Limb (tissue), 2 donors: ENCODE data around the gene FGF14.
"Not testable (repeated sequence)": the region's sequence is repeated elsewhere in the genome, so short reads cannot be mapped to it uniquely, and the experiment has no call there.

Experiments
- DNase-seq, 2 donors: peaks; one replicate each; pipeline ENCODE4 v3.0.0-alpha.2; 2016; ENCODE audit errors: extremely low spot score in 2 of 2

FGF14 gene

DNA sequence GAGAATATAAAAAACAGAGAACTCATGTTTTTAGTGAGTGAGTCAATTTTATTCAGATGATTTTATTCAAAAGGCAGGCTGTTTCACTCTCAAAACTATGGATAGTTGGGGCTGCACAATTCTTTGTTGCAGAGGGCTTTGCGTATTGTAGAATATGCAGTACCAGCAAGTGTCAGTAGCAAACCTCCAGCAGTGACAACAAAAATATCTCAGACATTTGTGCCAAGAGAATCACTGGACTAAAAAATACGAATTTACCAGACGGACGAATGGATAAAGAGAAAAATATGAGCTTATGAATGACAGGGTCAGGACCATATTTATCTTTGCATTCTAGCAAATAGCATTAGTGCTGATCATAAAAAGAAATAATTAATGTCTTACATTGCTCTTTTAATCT lies 359.1 kb downstream of the FGF14 start:
- DNase-seq, result no peak

GRCh38 chr13:102041544-102041943 lies 360.3 kb downstream of the FGF14 start:
- no peak for DNase-seq

DNA sequence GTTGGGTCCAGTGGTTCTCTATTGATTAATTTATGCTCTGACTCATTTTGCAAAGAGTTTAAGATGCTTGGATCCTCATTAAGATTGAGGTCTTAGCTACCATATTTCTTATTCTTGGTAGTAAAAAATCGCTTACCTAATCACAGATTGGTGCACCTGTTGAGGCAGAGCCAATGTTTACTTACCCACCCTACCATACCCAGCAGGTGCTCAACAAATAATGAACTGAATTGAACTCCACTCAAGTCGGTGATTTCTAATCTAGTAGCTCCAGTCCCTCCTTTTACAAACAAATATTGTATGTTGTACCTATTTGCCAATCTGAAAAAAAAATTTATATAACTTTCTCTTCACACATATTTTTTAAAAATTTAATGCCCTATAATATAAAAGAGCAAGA lies 361.0 kb downstream of the FGF14 start:
- DNase-seq, result no peak

GRCh38 chr13:102039264-102039663 lies 362.6 kb downstream of the FGF14 start:
- no peak for DNase-seq

DNA sequence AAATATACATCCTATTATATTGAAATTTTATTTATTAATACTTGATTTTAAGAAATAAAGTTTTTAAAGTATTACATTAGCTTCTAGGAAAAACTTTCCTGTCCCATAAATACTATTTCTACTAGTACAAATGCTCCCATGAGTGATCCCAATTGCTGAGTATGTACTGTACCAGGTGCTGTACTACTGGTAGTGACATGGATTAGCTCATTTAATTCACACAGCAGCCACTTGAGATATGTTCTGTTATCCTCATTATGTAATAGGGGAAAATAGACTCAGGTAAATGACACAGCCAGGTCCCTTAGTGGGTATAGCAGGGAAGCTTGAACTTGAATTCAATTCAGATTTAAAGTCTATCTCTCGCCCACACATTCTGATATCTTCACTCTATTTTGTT lies 363.1 kb downstream of the FGF14 start:
- no peak for DNase-seq

DNA sequence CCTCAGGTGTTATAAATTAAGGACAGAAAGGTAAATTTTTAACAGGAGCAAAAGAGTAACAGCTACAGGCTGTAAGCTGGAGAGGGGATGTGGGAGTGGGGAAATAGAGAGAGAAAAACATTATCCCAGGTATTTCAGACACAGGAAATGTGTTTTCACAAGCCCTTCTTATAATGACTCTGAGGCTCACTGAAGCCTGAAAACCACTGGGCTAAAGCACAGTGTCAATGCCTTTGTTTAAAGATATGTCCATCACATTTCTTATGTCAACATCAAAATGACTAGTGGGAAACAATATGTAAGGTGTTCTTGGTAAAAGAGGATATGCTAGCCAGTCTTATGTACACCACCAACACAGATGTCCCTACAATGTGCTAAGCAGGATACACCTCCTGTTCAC lies 365.9 kb downstream of the FGF14 start:
- no peak for DNase-seq

- DNase-seq, result no peak
These were observed 368.0 kb downstream of the FGF14 start for GRCh38 chr13:102033857-102034331.

GRCh38 chr13:102033386-102033785 lies 368.5 kb downstream of the FGF14 start:
- DNase-seq, result no peak

DNA sequence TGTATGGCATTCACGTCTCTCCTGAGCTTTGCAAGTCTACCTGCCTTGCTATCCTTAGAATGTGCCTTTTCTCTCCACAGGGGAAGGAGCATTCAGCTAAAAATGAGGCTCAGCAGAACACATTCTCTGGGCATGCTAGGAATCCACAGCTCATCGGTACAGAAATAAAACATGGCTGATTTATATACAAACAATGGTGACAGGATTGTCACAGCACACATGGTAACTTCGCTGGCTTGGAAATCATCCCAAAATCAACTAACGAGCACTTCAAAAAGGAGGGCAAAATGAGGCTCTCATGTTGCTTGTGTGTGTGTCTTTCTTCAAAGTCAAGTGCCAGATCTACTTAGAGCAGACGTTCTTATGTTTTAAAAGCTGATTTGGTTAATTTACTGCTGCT lies 373.0 kb downstream of the FGF14 start:
- DNase-seq, result no peak

- no peak for DNase-seq
These were observed 373.6 kb downstream of the FGF14 start for GRCh38 chr13:102028206-102028605.

GRCh38 chr13:102021777-102022176 lies 380.1 kb downstream of the FGF14 start:
- no peak for DNase-seq

DNA sequence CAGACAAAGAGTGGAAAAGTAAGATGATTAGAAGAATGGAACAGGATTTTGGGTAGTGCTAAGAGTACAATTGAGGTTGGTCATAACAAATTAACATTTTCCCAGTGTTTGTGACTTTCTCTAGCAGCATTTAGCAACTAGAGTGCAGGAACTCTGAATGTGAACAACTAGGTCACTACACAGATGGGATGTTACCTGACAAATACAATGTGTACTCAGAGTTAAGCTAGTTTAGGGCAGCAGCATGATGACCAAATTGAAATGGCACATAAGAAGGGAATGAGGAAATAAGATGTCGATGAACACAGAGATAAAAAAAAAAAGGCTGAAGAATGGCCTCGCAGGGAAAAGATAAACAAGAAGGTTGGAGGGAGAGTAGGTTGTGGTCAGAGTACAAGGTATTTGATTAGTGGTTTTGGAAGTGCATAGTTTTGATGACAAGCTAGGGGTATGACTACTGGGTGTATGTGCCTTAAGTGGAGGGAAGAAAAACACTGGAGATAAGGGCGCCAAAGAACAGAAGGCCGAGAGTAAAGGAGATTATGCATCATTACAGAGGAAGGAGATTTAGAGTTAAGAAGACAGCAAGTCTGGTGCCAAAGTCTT lies 381.1 kb downstream of the FGF14 start:
- no peak for DNase-seq

GRCh38 chr13:102018716-102019115 lies 383.1 kb downstream of the FGF14 start:
- DNase-seq, result no peak

- no peak for DNase-seq
These were observed 384.6 kb downstream of the FGF14 start for GRCh38 chr13:102017248-102017647.

- DNase-seq, result no peak
These were observed 389.3 kb downstream of the FGF14 start for GRCh38 chr13:102012299-102013293.

DNA sequence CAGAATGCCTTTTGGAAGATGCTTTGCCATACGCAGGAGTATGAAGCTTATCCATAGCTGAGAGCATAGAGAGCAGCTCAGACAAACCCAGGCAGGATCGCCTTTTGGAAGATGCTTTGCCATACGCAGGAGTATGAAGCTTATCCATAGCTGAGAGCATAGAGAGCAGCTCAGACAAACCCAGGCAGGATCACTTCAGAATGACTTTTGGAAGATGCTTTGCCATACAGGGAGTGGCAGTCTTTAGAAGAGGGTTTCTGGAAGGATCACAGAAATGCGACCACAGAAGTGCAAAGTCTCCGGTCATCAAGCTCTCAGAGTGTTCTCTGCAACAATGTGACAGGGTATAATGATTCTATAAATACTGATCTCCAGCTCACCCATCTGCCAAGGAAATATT lies 390.4 kb downstream of the FGF14 start:
- DNase-seq, result not testable (repeated sequence)

DNA sequence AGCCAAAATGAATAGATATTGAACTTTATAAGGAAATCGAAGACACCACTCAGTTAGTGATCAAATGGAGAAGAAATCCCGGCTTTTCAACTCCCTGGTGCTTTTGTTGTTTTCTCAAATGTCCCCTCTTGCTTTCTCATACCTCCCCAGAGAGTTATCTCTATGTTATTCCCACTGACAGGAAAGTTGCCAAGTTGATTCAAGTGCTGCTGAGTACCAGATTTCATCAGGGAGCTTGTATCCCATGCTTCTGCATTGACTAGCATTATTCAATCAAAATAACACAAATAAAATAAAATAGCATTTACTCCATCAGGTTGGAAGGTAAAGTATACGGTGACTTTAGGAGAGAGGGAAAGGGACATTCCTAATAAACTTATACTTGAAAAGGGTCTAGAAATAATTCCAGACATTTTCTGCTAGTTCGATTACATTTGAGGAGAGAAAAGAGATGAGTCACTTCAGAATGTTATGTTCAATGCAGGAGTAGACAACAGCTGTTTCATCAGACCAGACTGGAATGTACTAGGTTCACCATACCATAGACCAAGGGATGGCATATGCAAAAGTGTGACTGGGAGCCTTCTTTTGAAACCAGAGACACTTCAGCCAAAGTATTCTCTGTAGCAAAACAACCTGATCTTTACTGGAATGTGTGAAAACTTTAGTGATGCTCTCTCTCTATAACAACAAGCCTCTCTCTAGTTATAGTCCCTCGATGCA lies 397.8 kb downstream of the FGF14 start:
- no peak for DNase-seq

DNA sequence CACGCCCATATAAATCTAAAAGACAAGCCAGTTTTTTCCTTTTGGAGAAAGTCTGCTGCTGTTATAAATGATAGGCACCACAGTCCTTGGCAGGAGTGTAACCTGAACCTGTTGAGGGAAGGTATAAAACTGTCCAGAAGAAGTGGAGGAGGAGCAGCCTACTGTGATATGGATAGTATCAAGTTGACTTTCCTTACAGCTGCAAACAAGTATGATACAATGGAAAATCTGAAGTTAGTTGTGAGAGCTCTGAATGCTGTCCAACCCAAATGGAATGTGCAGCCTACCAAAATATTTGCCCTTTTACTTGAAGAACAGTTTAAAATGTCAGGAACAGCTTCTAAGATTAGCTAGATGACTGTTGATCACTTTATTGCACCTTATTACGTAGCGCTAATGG lies 399.6 kb downstream of the FGF14 start:
- no peak for DNase-seq

DNA sequence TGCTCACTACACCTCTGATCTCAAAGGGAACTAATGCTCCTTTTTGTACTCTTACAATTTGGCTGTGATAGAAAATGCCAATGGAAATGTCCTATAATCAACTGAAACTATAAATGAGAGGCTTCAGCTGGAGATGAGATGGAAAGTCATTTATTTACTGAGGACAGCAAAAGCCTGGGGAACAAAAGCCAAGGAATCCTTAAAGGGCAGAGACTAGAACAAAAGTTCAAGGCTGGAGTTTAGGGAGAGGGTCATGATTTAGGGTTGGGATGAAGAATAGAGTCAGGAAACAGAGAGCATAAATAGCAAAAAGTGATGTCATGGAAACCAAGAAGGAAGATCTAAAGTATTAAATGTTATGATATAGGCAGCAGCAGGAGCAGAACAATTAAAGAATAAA lies 401.1 kb downstream of the FGF14 start:
- DNase-seq, result no peak

DNA sequence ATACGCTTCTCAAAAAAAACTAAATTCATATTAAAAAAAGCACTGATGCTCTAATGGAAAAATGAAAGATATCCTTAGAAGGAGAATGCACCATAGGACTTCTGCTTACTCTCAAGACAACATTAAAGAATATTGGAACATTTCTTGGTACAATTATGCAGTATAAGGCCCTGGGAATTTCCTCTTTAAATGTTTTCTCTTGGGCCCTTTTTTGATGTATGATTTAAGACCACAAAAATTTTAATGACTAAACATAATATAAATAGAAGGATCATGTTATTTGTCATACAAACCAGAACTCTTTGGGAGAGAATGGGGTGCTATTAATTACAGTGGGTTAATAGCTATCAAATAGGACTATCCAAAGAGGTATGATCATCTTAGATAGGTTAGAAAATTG lies 403.7 kb downstream of the FGF14 start:
- DNase-seq, result no peak

DNA sequence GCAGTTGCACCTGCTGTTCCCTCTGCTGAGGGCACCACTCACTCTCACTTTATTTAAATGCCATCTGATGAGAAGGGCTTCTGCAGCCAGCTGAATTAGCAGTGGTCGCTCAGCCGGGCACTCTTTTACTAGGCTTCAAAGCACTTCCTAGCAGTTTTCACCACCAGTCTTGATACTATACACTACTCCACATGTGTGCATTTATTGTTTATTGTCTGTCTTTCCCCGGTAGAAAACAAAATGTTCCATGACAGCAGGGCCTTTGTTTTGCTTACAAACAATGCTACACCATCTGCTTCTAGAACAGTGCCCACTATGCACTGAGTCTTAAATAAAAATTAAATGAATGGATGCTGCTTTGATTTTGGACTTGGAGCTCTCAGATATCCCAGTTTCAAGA lies 404.9 kb downstream of the FGF14 start:
- DNase-seq, result no peak

GRCh38 chr13:101989798-101990350 lies 412.0 kb downstream of the FGF14 start:
- no peak for DNase-seq
